SK-N-SH treated with all-trans-retinoic acid at 6 μM for 48 hours (cell line): ENCODE data around the gene TOP3A.

Experiments
- ATAC-seq: fragments of 200-7000 bp; cut with Tn5 transposase; 3 replicates; pipeline ENCODE4 v1.9.1; 2020; ENCODE audit warnings: mild to moderate bottlenecking, moderate library complexity
- ARNTL ChIP-seq: fragments of 450-650 bp; formaldehyde crosslinking; IDR thresholded peaks from 2 replicates; pipeline ENCODE4 v1.5.0; 2020; ENCODE audit warnings: low read depth, mild to moderate bottlenecking, moderate library complexity, borderline replicate concordance
- BACH2 ChIP-seq: fragments of 250-450 bp; sonication (Bioruptor Pico); IDR thresholded peaks from 2 replicates; pipeline ENCODE4 v1.9.0; 2021; ENCODE audit warnings: mild to moderate bottlenecking, borderline replicate concordance
- CREB5 ChIP-seq: fragments of 250-450 bp; sonication (Bioruptor Pico); IDR thresholded peaks from 2 replicates; pipeline ENCODE4 v1.5.1; 2020; ENCODE audit warnings: low read depth, mild to moderate bottlenecking, moderate library complexity
- CSRNP3 ChIP-seq: fragments of 250-450 bp; sonication (Bioruptor Pico); IDR thresholded peaks from 2 replicates; pipeline ENCODE4 v1.5.1; 2021; ENCODE audit warnings: mild to moderate bottlenecking, moderate library complexity
- ESRRG ChIP-seq: fragments of 250-450 bp; sonication (Bioruptor Pico); IDR thresholded peaks from 2 replicates; pipeline ENCODE4 v1.6.1; 2021; ENCODE audit warnings: mild to moderate bottlenecking
- GLIS3 ChIP-seq: fragments of 250-450 bp; sonication (Bioruptor Pico); IDR thresholded peaks from 2 replicates; pipeline ENCODE4 v1.5.0; 2020; ENCODE audit warnings: mild to moderate bottlenecking, moderate library complexity
- ISL1 ChIP-seq: fragments of 250-450 bp; sonication (Bioruptor Pico); IDR thresholded peaks from 2 replicates; pipeline ENCODE4 v2.1.2; 2022; ENCODE audit warnings: mild to moderate bottlenecking, moderate library complexity
- OSR1 ChIP-seq: fragments of 250-450 bp; sonication (Bioruptor Pico); IDR thresholded peaks from 2 replicates; pipeline ENCODE4 v1.8.0; 2022; ENCODE audit warnings: moderate library complexity, mild to moderate bottlenecking, inconsistent platforms
- PATZ1 ChIP-seq: fragments of 250-450 bp; sonication (Bioruptor Pico); IDR thresholded peaks from 2 replicates; pipeline ENCODE4 v1.8.0; 2020; ENCODE audit warnings: mild to moderate bottlenecking, moderate library complexity, borderline replicate concordance
- POU6F1 ChIP-seq: fragments of 250-450 bp; sonication (Bioruptor Pico); IDR thresholded peaks from 2 replicates; pipeline ENCODE4 v1.8.0; 2021; ENCODE audit warnings: low read depth, mild to moderate bottlenecking, moderate library complexity, borderline replicate concordance
- PPARA ChIP-seq: fragments of 250-450 bp; sonication (Bioruptor Pico); IDR thresholded peaks from 2 replicates; pipeline ENCODE4 v1.5.0; 2020; ENCODE audit warnings: mild to moderate bottlenecking, borderline replicate concordance
- RARB ChIP-seq: fragments of 250-450 bp; sonication (Bioruptor Pico); IDR thresholded peaks from 2 replicates; pipeline ENCODE4 v1.8.0; 2021; ENCODE audit warnings: mild to moderate bottlenecking, moderate library complexity
- SNAI2 ChIP-seq: fragments of 250-450 bp; sonication (Bioruptor Pico); IDR thresholded peaks from 2 replicates; pipeline ENCODE4 v1.5.0; 2020; ENCODE audit warnings: mild to moderate bottlenecking, moderate library complexity
- TCF4 ChIP-seq: fragments of 250-450 bp; sonication (Bioruptor Pico); IDR thresholded peaks from 2 replicates; pipeline ENCODE4 v1.8.0; 2021; ENCODE audit warnings: mild to moderate bottlenecking, moderate library complexity, borderline replicate concordance
- TOX ChIP-seq: fragments of 250-450 bp; sonication (Bioruptor Pico); IDR thresholded peaks from 2 replicates; pipeline ENCODE4 v1.8.0; 2021; ENCODE audit warnings: mild to moderate bottlenecking, moderate library complexity, borderline replicate concordance
- TSHZ2 ChIP-seq: fragments of 250-450 bp; sonication (Bioruptor Pico); IDR thresholded peaks from 2 replicates; pipeline ENCODE4 v1.5.0; 2020; ENCODE audit warnings: mild to moderate bottlenecking, moderate library complexity
- ZC3H10 ChIP-seq: fragments of 250-450 bp; sonication (Bioruptor Pico); IDR thresholded peaks from 2 replicates; pipeline ENCODE4 v1.5.1; 2021; ENCODE audit warnings: mild to moderate bottlenecking, moderate library complexity
- ZFP3 ChIP-seq: fragments of 250-450 bp; sonication (Bioruptor Pico); IDR thresholded peaks from 2 replicates; pipeline ENCODE4 v1.5.0; 2020; ENCODE audit warnings: mild to moderate bottlenecking, moderate library complexity
- ZFP30 ChIP-seq: fragments of 450-650 bp; formaldehyde crosslinking; IDR thresholded peaks from 2 replicates; pipeline ENCODE4 v1.5.0; 2022; ENCODE audit warnings: mild to moderate bottlenecking, moderate library complexity
- ZNF565 ChIP-seq: fragments of 450-650 bp; formaldehyde crosslinking; conservative IDR thresholded peaks from 2 replicates; pipeline ENCODE4 v1.5.0; 2020; ENCODE audit warnings: low read depth, mild to moderate bottlenecking, moderate library complexity
- ZNF70 ChIP-seq: fragments of 450-650 bp; formaldehyde crosslinking; IDR thresholded peaks from 2 replicates; pipeline ENCODE4 v1.5.0; 2020; ENCODE audit warnings: mild to moderate bottlenecking, moderate library complexity
- ZNF8 ChIP-seq: fragments of 450-650 bp; formaldehyde crosslinking; IDR thresholded peaks from 2 replicates; pipeline ENCODE4 v1.5.0; 2020; ENCODE audit warnings: mild to moderate bottlenecking, moderate library complexity

Gene TOP3A

GRCh38 chr17:18360518-18360917 lies 45.7 kb upstream of the TOP3A start:
- TF ChIP-seq CREB5 (CRISPR knock-in tag) (no peak), BACH2 (CRISPR knock-in tag) (no peak), TCF4 (CRISPR knock-in tag) (no peak), OSR1 (CRISPR knock-in tag) (no peak), TOX (CRISPR knock-in tag) (no peak), ISL1 (CRISPR knock-in tag) (no peak), RARB (CRISPR knock-in tag) (no peak), ZC3H10 (no peak), ZNF8 (CRISPR knock-in tag) (no peak), ZFP3 (CRISPR knock-in tag) (no peak), POU6F1 (no peak), ZNF70 (CRISPR knock-in tag) (no peak), ZFP30 (CRISPR knock-in tag) (no peak)
- ATAC-seq, result no peak

- TF ChIP-seq OSR1 (CRISPR knock-in tag) (no peak), ISL1 (CRISPR knock-in tag) (no peak), TSHZ2 (CRISPR knock-in tag) (no peak), ZNF8 (CRISPR knock-in tag) (no peak), ESRRG (CRISPR knock-in tag) (no peak), ZFP3 (CRISPR knock-in tag) (no peak), GLIS3 (CRISPR knock-in tag) (no peak), RARB (CRISPR knock-in tag) (no peak), POU6F1 (no peak), BACH2 (CRISPR knock-in tag) (no peak), ZNF70 (CRISPR knock-in tag) (no peak), PPARA (CRISPR knock-in tag) (no peak), ZFP30 (CRISPR knock-in tag) (no peak), PATZ1 (CRISPR knock-in tag) (no peak), SNAI2 (CRISPR knock-in tag) (no peak), ZNF565 (CRISPR knock-in tag) (no peak), TCF4 (CRISPR knock-in tag) (no peak), CSRNP3 (CRISPR knock-in tag) (no peak), ARNTL (CRISPR knock-in tag) (no peak)
- TF ChIP-seq, all 23 proteins: peak for 0
- ATAC-seq, result no peak
Observed at GRCh38 chr17:18356624-18357023, 41.8 kb upstream of the TOP3A start.
